ENCODE results near the gene SHISA5. TPM values are rescaled to one million over a fixed set of nuclear protein-coding genes. Genes with fewer than 3 reads are reported as not detected.
A peak's percentile ranks its signal among the peaks of the same experiment; 100 is the strongest.
"Not testable (repeated sequence)": the region's sequence is repeated elsewhere in the genome, so short reads cannot be mapped to it uniquely, and the experiment has no call there.

The SHISA5 gene
- total RNA-seq, 2 experiments from 2014 or later = 266 to 271 TPM

- Mint-ChIP-seq H3K4me3 (no peak overlapping the region), H3K9me3 (no peaks in the 10 kb centered on the region), H3K36me3 (ENCODE audit: low read depth) (peaks cover 61% of the 10 kb centered on the region)
Measured at GRCh38 chr3:48464713-48465221, 39.2 kb downstream of the SHISA5 start.

GRCh38 chr3:48463703-48464102 is 40.3 kb downstream of the SHISA5 start:
- POLR2A ChIA-PET = no interaction called here
- peaks cover 42% of the 10 kb centered on the region for H3K4me1 Mint-ChIP-seq
- CTCF ChIA-PET = interaction anchor here (0.6 to 2.9 kb wide), 4 partner anchors 10 to 44 kb away, joined by 4 to 17 read pairs (median 5); partner anchors contain the start of gene ATRIP
- H3K4me3 Mint-ChIP-seq = no peak overlapping the region
- no peak overlapping the region for H3K27ac Mint-ChIP-seq
- H3K27me3 Mint-ChIP-seq = no peaks in the 10 kb centered on the region
- no peak for DNase-seq
- peaks cover 55% of the 10 kb centered on the region for H3K36me3 Mint-ChIP-seq (ENCODE audit: low read depth)
- no peaks in the 10 kb centered on the region for H3K9me3 Mint-ChIP-seq

More at GRCh38 chr3:48464713-48465221, 39.2 kb downstream of the SHISA5 start:
- Mint-ChIP-seq H3K27ac (peak overlapping the region; percentile 97), H3K27me3 (no peaks in the 10 kb centered on the region), H3K4me1 (peaks cover 52% of the 10 kb centered on the region)
- POLR2A ChIA-PET = no interaction called here
- CTCF ChIA-PET = interaction anchor here (0.7 to 1.6 kb wide), 3 partner anchors 9 to 19 kb away, joined by 3 to 5 read pairs (median 5); partner anchors contain the start of gene ATRIP
- no peak for DNase-seq

- not testable (repeated sequence) for H3K27ac Mint-ChIP-seq, H3K9me3 Mint-ChIP-seq, H3K27me3 Mint-ChIP-seq, H3K4me3 Mint-ChIP-seq, DNase-seq
- peaks cover 43% of the 10 kb centered on the region for H3K36me3 Mint-ChIP-seq (ENCODE audit: low read depth)
- ChIA-PET POLR2A (interaction anchor here (0.7 kb wide), 1 partner anchor 13 kb away, joined by 3 read pairs; no protein-coding TSS in a partner anchor), CTCF (interaction anchor here (1.3 to 2.9 kb wide), 4 partner anchors 12 to 95 kb away, joined by 3 to 17 read pairs (median 7); partner anchors contain the start of gene PFKFB4)
- H3K4me1 Mint-ChIP-seq = peaks cover 25% of the 10 kb centered on the region
Measured at GRCh38 chr3:48461767-48462166, 42.2 kb downstream of the SHISA5 start.

- H3K27ac Mint-ChIP-seq = peak overlapping the region; percentile 43
- ChIA-PET POLR2A (no interaction called here), CTCF (interaction anchor here (0.6 kb wide), 1 partner anchor 411 kb away, joined by 3 read pairs; no protein-coding TSS in a partner anchor)
- peaks cover 20% of the 10 kb centered on the region for H3K4me1 Mint-ChIP-seq
- DNase-seq = no peak
- H3K36me3 Mint-ChIP-seq (ENCODE audit: low read depth) = peaks cover 34% of the 10 kb centered on the region
- no peaks in the 10 kb centered on the region for H3K27me3 Mint-ChIP-seq
- H3K4me3 Mint-ChIP-seq = no peak overlapping the region
- H3K9me3 Mint-ChIP-seq = no peaks in the 10 kb centered on the region
Measured at GRCh38 chr3:48460517-48460902, 43.5 kb downstream of the SHISA5 start.

- H3K36me3 Mint-ChIP-seq (ENCODE audit: low read depth) = peaks cover 32% of the 10 kb centered on the region
- CTCF ChIA-PET = interaction anchor here (0.6 to 1.0 kb wide), 3 partner anchors 13 to 412 kb away, joined by 3 read pairs; partner anchors contain the start of gene ATRIP
- no peak overlapping the region for H3K27ac Mint-ChIP-seq
- H3K27me3 Mint-ChIP-seq = no peaks in the 10 kb centered on the region
- no peak for DNase-seq
- no peak overlapping the region for H3K4me3 Mint-ChIP-seq
- H3K9me3 Mint-ChIP-seq = no peaks in the 10 kb centered on the region
- H3K4me1 Mint-ChIP-seq = peaks cover 15% of the 10 kb centered on the region
- POLR2A ChIA-PET = no interaction called here
Measured at GRCh38 chr3:48459773-48460516, 44.0 kb downstream of the SHISA5 start.

- ChIA-PET POLR2A (no interaction called here), CTCF (interaction anchor here (1.0 kb wide), 1 partner anchor 23 kb away, joined by 3 read pairs; no protein-coding TSS in a partner anchor)
- no peak overlapping the region for H3K27ac Mint-ChIP-seq
- H3K9me3 Mint-ChIP-seq = no peaks in the 10 kb centered on the region
- H3K4me1 Mint-ChIP-seq = peaks cover 15% of the 10 kb centered on the region
- DNase-seq = no peak
- H3K36me3 Mint-ChIP-seq (ENCODE audit: low read depth) = peaks cover 36% of the 10 kb centered on the region
- no peak overlapping the region for H3K4me3 Mint-ChIP-seq
- no peaks in the 10 kb centered on the region for H3K27me3 Mint-ChIP-seq
Measured at GRCh38 chr3:48459331-48459730, 44.6 kb downstream of the SHISA5 start.

- Mint-ChIP-seq H3K4me1 (peaks cover 14% of the 10 kb centered on the region), H3K4me3 (no peak overlapping the region), H3K27me3 (no peaks in the 10 kb centered on the region), H3K9me3 (no peaks in the 10 kb centered on the region), H3K27ac (no peak overlapping the region), H3K36me3 (ENCODE audit: low read depth) (peaks cover 55% of the 10 kb centered on the region)
- POLR2A ChIA-PET = interaction anchor here (0.7 to 1.0 kb wide), 2 partner anchors 17 to 103 kb away, joined by 3 to 4 read pairs; partner anchors contain the start of genes CCDC51 and TMA7
- no peak for DNase-seq
- CTCF ChIA-PET = interaction anchor here (0.7 to 2.2 kb wide), 4 partner anchors 10 to 21 kb away, joined by 4 to 13 read pairs (median 6); partner anchors contain the start of gene ATRIP
Measured at GRCh38 chr3:48456456-48456855, 47.5 kb downstream of the SHISA5 start.

- H3K4me3 Mint-ChIP-seq = no peak overlapping the region
- H3K27me3 Mint-ChIP-seq = no peaks in the 10 kb centered on the region
- ChIA-PET POLR2A (no interaction called here), CTCF (interaction anchor here (0.5 to 1.9 kb wide), 4 partner anchors 10 to 247 kb away, joined by 3 to 6 read pairs (median 4); no protein-coding TSS in a partner anchor)
- peaks cover 46% of the 10 kb centered on the region for H3K36me3 Mint-ChIP-seq (ENCODE audit: low read depth)
- DNase-seq = no peak
- peaks cover 31% of the 10 kb centered on the region for H3K4me1 Mint-ChIP-seq
- H3K27ac Mint-ChIP-seq = no peak overlapping the region
- no peaks in the 10 kb centered on the region for H3K9me3 Mint-ChIP-seq
Measured at GRCh38 chr3:48451270-48451669, 52.7 kb downstream of the SHISA5 start.

GRCh38 chr3:48446425-48447193 is 57.4 kb downstream of the SHISA5 start, which contains the start of gene ATRIP:
Gene ATRIP, plus strand, starts transcription at chr3:48446737. Its CDS starts 109 bp downstream, at chr3:48446846.
- Mint-ChIP-seq H3K27ac (peak within 1 kb of the TSS; percentile 91), H3K9me3 (no peaks in the 10 kb centered on the region)

GRCh38 chr3:48446043-48446424 is 57.9 kb downstream of the SHISA5 start:
- no peaks in the 10 kb centered on the region for H3K9me3 Mint-ChIP-seq
- H3K4me1 Mint-ChIP-seq = peaks cover 56% of the 10 kb centered on the region
- ChIA-PET POLR2A (interaction anchor here (1.3 kb wide), 1 partner anchor 10 kb away, joined by 4 read pairs; no protein-coding TSS in a partner anchor), CTCF (interaction anchor here (0.6 to 8.0 kb wide), 13 partner anchors 10 to 339 kb away, joined by 3 to 76 read pairs (median 4); partner anchors contain the start of genes PFKFB4 and PLXNB1)
- no peak for DNase-seq
- H3K27me3 Mint-ChIP-seq = no peaks in the 10 kb centered on the region
- peak overlapping the region; percentile 87 for H3K4me3 Mint-ChIP-seq
- H3K36me3 Mint-ChIP-seq (ENCODE audit: low read depth) = peaks cover 39% of the 10 kb centered on the region
- H3K27ac Mint-ChIP-seq = peak overlapping the region; percentile 91

More at GRCh38 chr3:48446425-48447193, 57.4 kb downstream of the SHISA5 start, which contains the start of gene ATRIP:
- Mint-ChIP-seq H3K4me3 (peak within 1 kb of the TSS; percentile 87), H3K4me1 (peaks cover 54% of the 10 kb centered on the region), H3K36me3 (ENCODE audit: low read depth) (peaks cover 39% of the 10 kb centered on the region), H3K27me3 (no peaks in the 10 kb centered on the region)
- CTCF ChIA-PET = interaction anchor here (0.5 to 8.0 kb wide), 13 partner anchors 9 to 338 kb away, joined by 3 to 76 read pairs (median 4); partner anchors contain the start of genes PFKFB4 and PLXNB1
- peak; percentile 87 for DNase-seq
- POLR2A ChIA-PET = interaction anchor here (0.7 to 1.3 kb wide), 2 partner anchors 10 to 22 kb away, joined by 3 to 4 read pairs; no protein-coding TSS in a partner anchor

GRCh38 chr3:48445277-48445882 is 58.6 kb downstream of the SHISA5 start:
- Mint-ChIP-seq H3K4me1 (peaks cover 60% of the 10 kb centered on the region), H3K9me3 (no peaks in the 10 kb centered on the region), H3K4me3 (peak overlapping the region; percentile 87), H3K36me3 (ENCODE audit: low read depth) (peaks cover 44% of the 10 kb centered on the region), H3K27ac (peak overlapping the region; percentile 91), H3K27me3 (no peaks in the 10 kb centered on the region)
- ChIA-PET CTCF (interaction anchor here (0.6 to 8.0 kb wide), 9 partner anchors 11 to 191 kb away, joined by 3 to 76 read pairs (median 4); partner anchors contain the start of gene PFKFB4), POLR2A (interaction anchor here (1.3 kb wide), 1 partner anchor 9 kb away, joined by 4 read pairs; no protein-coding TSS in a partner anchor)
- no peak for DNase-seq

All from activated CD4-positive, alpha-beta T cell treated with anti-CD3 and anti-CD28 coated beads, Interleukin-2, amount 10 ng/mL, durations not matched to agents 7 days and 5 days (primary cell).